CD4-positive, alpha-beta T cell treated with Interleukin-15 for 1 hour (primary cell): Measurements from ENCODE around the gene GHRHR.

Experiments used
- DNase-seq: peaks from one replicate; pipeline ENCODE4 v3.0.0-alpha.2; 2020

The GHRHR gene

DNA sequence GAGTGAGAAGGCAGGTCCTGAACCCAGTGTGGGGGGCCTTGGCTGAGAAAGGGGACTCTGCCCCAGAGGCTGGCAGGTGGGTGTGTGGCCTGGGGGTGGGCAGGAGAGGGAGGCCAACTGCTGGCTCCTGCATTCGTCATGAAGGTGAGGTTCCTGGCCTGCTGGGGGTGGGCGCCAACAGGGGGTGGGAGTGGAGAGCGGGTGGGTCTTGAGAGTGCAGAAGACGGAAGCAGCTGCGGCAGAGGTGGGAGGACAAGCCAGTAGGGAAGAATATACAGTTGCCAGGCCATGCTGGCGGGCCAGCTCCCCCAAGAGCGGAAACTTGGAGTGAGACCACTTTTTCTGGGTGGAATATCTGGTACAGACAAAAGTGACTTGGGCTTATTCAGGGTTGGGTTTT lies 23.4 kb downstream of the GHRHR start:
- no peak for DNase-seq

DNA sequence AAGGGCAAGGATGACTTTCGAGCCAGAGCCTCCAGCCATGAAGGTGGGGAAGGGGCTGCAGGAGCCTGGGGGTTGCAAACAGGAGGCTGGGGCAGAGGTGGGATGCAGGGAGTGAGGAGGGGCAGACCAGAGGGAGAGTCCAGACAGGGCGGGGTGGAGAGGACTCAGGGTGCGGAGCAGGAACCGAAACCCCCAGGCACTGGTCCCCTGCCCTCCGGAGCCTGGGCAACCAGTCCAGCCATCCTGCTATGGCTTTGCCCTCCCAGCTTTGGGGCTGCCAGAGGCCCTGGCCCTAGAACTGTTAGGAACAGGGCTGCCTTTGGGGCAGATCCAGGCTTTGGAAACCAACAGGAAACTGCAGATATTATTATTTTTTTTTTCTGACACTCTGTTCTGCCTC lies 24.2 kb downstream of the GHRHR start:
- no peak for DNase-seq

DNA sequence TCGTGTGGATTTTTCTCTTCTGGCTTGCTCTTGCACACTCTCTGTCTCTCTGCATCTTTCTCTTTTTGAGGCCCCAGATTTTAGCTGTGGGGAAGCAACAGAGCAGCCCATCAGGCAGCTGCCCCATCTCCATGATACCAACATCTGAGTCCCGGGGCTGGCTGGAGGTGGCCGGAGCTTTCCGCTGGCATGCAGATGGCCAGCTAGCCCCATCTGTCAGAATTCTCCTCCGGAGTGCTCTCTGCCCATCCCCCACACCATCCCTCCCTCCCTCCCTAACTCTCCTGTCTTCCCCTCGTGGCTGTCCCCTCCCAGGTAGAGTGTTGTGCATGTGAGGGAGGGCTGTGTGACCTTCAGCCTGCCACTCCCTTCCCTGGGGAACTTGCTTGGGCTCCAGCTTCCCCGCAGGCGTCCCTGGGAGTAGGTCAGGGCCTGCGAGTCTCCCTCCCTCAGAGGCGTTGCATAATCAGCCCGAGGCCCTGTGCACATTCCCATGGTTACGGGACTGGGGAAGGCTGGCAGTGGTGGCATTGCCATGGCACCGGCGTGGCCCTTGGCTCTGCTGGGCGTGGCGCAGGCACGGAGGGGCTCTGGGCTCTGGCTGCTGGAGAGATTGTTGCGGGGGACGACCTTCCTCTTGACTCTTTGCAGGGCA lies 24.7 kb downstream of the GHRHR start:
- DNase-seq = no peak

DNA sequence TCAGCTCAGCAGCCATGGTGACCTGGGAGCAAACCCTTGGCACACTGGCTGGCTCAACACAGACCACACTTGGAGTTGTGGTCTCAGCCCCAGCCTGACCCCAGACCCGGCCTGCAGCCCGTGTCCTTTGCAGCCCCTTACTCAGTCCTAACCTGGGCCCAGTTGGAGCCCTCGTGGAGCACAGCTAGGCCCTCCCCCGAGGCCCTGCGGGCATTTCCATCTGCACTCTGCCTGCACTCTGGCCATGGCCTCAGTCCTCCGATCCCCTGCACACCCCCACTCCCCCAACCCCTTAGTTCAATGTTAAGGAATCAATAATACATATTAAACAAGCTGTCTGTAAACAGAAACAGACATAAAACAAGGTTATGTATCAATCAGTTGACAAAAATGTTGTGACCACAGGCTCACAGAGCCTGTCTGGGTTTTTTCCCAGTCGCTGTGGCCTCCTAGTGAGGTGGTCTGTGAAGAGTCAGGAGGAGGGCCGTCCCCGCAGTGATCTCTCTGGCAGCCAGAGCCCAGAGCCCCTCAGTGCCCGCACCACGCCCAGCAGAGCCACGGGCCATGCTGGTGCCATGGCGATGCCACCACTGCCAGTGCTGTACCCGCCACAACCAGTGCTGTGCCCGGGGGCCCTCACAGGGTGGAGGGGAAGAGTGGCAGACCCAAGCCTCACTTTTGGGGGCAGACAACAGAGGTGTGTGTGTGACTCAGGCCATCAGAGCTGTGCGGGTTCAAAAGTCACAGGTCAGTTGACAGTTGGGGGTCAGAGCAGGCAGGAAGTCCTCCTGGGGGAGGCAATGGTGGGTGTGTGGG lies 25.5 kb downstream of the GHRHR start:
- DNase-seq = no peak

DNA sequence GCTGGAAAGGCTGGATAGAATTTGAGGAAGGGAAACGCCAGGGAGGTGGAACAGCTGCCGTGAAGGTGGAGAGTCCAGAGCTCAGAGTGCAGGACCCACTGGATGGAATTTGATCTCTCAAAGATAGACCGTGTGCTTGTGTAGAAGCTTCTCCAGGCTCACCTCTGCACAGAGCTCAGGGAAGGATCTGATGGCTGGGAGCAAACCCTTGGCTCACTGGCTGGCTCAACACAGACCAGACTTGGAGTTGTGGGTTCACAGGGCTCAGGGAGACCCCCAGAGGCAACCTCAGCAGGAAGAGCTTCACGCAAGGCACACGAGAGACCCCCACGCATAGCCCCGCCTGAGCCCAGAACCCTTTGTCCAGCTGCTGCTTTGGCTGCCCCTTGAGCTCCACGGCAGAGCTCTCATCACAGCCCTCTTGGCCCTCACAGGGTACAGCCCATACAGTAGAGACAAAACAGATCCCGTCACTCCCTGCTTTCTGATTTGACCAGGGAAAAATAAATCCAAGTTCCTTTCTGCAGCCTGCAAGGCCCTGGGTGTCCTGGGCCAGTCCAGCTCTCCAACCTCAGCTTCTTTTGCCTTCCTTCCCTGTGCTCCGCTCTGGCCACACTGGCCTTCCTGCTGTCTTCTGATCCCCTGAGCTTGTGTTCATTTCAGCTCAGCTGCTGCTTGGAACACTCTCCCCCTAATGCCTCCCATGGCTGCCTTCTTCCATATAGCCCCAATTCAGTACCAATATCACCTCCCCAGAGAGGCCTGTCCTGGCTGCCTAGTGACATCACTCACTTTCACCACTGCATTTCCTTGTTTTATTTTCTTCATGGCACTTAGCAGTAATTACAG lies 26.3 kb downstream of the GHRHR start:
- no peak for DNase-seq

DNA sequence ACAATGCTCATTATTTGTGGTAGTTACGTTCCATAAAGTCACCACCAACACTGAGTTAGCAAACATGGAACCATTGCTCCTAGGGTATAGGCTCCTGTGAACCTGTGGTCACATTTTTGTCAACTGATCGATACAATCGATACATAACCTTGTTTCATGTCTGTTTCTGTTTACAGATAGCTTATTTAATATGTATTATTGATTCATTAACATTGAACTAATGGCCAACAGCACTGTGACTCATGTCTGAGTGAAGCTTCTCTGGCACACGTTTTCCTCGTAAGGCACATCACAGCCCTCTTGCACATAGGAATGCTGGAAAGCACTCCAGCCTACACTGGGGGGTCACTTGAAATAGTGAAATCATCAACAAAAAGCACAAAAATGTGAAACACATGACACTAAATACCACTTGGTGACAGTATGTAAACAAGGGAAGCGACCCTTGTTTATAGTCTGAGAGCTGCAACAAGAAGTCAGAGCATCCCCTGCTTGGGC lies 27.0 kb downstream of the GHRHR start:
- no peak for DNase-seq

DNA sequence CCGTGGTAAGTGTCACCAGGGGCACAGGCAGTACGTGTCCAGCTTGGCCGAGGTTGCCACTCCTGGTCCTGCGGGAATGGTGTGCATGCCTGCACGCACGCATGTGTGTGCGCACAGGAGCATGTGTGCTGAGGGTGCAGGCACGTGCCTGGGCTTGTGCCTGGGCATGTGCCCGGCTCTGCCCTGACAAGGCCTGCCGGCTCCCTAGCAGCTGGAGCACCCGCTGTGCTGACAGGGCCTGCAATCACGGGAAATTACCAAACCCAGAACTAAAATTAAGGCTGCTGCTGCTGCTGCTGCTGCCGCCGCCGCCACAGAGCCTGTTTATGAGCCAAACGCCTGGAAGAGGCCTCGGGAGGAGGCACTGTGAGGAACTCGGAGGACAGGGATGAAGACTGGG lies 28.7 kb downstream of the GHRHR start:
- no peak for DNase-seq

DNA sequence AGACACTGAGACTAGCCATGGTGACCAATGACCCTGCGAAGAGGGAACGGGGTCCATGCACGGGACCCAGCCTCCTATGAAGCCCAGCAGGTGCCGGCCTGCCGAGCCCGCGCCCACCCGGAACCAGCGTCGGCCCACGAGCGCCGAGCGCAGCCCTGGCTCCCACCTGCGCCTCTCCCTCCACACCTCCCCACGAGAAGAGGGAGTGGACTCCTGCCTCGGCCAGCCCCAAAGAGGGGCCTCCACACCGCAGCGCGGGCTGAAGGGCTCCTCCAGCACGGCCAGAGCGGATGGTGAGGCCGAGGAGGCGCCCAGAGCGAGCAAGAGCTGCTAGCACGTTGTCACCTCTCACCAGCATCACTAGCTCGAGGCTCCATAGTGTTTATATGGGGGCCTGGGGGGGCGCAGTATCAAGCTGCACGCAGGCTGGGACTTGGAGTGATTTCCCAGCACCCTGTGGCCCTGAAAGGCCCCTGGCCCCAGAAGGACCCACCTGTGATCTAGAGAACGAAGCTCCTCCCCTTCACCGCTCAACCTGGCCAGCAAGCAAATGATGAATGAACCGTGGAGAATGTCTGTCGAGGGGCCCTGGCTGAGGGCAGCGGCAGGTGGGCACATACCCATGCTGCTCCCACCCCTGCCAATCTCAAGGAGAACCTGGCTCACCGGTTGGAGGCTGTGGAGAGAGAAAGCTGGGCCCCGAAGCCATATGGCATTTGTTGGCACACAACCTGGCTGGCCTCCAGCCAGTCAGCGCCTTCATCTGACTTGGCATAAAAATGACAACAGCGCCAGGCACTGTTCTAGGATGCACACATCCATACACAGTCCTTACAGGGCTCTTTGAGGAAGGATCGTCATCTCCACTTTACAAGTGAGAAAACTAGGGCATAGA lies 30.7 kb downstream of the GHRHR start:
- no peak for DNase-seq

DNA sequence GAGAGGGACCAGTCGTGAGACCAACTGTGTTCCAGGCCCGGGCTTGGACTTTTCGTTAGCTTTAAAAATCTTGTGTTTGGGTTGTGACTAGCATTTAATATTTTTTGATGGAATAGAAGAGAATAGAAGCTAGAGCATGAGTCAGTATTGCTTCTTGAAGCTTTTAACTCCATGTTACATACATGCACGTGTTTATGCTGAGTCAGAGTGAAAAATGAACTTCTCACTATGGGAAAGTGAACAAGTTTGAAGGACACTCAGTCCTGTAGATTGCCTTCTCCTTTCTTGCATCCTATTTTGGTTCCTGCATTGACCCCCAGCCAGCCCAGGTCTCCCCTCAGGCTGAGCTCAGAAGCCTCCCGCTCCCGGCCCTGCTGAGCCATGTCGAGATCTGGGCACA lies 31.8 kb downstream of the GHRHR start:
- no peak for DNase-seq

DNA sequence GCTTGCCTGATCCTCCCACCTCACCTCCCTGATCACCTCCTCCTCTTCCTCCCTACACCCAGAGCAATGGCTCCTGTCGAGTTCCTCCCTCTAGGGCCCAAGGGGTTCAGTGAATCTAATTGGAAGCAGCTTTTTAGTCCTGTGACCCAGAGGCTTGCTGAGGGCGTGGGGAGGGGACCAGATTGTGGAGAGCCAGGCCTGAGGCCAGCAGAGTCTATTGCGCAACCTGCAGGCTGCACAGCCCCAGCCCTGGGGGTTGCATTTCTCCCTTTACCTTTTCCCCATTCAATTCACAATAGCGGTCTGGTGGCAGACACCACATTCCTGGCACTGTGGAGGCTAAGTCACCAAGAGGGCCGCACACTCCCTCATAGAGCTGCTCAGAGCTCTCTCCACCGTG lies 32.5 kb downstream of the GHRHR start:
- DNase-seq = no peak

DNA sequence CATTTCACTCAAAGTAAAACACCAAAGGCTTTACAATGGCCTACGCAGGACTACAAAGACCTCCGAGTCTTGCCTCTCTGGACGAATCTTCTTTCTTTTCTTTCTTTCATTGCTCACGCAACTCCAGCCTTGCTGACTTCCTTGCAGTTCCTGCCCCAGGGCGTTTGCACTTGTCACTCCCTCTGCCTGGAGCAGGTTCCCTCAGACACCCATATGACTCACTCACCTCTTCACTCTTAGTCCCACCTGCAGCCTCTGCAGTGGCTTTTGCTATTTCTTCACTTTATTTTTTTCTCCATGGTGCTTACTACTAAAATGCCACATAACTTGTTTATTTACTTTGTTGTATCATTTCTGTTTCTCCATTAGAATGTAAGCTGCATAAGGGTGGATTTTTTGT lies 33.1 kb downstream of the GHRHR start:
- no peak for DNase-seq

DNA sequence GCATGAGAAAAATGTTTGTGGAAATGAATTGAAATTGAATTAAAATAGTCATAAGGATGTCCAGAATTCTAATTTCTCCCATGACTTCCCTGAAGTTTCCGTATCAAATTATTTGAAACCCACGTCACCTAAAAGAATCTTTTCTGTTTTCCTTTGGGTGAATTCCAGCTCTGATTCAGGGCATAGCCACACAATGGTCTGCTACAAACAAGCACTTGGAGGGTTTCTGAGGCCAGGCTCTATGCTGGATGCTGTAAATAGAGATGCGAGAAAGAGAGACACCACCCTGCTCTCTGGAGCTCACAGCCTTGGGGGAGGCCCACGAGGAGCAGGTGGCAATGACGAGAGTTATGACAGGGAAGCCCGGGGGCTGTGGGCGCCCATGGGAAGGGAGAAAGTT lies 33.6 kb downstream of the GHRHR start:
- no peak for DNase-seq

DNA sequence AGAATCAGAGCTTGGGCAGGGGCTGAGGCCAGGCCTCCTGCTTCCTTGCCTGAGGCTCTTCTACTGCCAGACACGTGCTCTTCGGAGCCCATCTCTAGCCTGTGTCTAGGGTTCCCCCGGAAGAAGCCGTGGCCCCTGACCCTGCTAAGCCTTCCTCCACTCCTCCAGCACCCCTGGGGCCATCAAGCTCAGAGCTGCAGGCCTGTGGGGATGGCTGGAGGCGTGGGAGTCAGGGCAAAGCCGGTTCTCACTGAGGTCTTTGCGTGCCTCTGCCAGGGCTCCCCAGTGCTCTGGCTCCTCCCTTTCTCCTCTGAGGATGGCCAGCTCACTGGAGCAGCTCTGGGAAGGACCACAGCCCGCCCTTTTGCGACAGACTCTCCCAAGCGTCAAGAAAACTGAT lies 34.4 kb downstream of the GHRHR start:
- DNase-seq = no peak

DNA sequence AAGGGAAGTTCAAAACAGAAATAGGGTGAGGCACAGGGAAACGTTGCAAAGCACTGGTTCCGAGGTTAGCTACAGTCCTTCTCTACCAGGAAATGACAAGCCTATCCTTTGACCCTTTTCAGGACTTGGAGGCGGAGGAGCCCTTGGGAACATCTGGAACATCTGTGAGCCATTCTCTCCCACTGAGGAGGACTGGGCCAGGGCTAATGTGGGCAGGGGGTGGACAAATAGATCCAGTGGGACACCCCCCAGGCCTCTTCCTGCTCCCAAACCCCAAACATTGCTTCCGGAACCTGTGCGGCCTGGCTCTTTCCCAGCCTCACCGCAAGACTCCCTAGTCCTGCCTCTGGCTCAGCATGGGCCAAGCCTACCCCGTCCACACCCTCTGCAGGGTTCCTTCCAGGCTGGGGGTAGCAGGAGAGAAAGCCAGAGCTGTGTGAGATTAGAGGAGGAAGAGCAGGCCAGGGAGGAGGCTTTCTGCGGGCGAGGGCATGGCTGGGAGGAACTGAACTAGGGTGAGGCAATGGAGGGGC lies 36.5 kb downstream of the GHRHR start:
- no peak for DNase-seq

DNA sequence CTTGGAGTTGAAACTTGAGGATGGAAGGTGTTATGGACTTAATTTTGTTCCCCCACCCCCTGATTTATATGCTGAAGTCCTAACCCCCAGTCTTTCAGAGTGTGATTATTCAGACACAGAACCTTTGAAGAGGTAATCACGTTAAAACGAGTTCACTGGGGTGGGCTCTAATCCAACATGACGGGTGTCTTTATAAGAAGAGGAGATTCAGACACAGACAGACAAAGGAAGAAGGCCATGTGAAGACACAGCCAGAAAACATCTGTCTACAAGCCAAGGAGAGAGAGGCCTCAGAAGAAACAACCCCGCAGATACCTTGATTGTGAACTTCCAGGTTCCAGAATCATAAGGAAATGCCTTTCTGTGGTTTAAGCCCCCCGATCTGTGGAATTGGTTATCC lies 37.0 kb downstream of the GHRHR start:
- DNase-seq = no peak

DNA sequence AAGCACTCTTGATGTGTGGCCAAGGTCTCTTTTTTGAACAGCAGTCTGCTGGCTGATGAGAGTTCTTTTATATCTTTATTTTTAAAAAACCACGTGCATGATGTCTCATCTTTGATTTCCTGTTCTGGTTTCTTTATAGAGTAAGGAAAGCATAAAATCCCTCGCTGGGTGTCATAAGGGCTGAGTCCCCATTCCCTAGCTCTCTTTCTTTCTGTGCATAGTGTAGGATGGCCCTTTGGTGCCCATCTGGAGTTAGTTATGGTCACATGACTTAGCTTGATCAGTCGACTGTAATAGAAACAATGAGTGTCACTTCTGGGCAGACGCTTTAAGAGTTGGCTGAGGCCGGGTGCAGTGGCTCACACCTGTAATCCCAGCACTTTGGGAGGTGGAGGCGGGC lies 38.5 kb downstream of the GHRHR start:
- no peak for DNase-seq

DNA sequence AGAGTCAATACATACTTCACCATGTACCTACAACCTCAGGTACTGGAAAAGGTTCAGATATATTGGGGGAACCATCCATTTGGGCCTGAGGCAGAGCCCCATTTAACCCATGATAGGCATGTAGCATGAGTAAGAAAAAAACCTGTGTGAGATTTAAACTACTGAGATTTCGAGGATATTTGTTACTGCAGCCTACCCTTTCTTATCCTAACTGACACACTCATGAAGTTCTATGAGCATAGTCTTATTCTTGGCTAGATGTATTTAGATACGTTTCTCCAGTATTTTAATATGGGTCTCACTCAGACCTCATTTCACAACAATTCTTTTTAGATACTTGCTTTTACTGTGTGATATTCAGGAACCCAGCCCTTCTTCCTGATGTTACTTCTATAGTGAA lies 39.3 kb downstream of the GHRHR start:
- DNase-seq = no peak

DNA sequence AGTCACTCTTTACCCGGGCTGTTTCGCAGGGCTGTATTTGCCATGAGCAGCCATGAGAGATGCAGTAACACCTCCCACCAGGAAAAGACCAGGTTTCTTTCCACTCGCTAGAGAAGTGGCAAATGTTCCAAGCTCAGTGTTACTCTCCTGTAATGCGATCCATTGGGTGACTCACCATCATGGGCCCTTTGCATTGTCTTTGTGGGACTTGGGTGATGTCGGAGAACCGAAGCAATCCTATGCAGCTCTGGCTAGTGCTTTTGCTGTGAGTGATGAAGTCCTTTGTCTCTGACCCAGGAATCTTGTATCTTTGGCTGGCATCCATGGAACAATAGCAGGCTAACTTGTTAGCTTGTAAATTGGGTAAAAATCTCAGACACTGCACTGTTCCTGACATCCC lies 40.0 kb downstream of the GHRHR start:
- DNase-seq = no peak

DNA sequence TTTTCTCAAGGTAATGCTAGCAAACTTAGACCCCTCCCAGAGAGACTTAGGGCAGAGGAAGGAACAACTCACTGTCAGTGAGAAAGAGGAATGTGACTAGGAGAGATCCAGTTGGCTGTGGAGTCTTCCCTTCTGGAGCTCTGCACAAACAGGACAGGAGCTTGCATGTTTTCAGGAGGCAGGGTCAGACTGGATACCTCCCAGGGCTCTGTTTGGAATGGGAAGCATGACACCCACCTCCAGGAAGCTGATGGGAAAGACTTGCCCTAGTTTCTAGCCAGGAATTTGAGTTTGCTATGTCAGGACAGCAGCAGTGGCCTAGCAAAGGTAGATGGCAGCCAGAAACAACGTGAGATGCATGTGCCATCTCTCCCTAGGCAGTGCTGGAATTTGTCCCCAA lies 40.6 kb downstream of the GHRHR start:
- no peak for DNase-seq

DNA sequence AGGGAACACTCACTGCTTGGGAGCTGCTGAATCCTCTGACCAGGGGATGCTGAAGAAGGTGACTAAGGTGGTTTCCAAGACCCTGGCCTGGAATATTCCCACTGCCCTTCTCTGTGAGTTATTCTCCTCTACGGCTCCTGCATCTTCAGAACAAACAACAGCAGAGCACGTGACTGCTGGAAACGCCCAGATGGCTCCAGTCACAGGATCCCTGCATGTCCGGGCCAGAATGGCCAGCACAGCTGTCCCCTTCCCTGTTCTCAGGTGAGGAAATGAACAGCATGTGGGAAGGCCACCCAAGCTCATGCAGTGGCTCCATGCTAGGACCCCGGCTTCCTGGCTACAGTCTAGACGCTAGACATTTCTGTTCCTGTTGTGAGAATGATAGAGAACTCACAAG lies 43.1 kb downstream of the GHRHR start:
- DNase-seq = no peak

DNA sequence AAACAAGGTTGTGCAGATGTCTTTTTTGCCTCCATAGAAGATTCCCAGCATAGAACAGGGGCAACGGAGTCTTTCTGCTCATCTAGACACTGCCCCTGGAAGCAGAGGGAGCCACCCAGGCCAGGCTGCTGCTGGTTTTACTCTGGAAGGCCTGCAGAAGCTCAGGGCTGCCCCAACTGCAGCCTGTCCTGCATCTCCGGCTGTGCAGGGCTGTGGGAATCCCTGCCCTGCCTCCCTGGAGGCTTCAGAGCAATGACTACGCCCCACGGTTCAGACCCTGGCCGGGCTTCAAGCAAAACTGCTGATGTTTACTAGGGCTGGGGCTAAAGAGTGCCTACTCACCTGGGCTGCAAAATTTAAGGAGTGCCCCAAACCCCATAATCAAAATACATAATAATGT lies 43.9 kb downstream of the GHRHR start:
- DNase-seq = no peak

DNA sequence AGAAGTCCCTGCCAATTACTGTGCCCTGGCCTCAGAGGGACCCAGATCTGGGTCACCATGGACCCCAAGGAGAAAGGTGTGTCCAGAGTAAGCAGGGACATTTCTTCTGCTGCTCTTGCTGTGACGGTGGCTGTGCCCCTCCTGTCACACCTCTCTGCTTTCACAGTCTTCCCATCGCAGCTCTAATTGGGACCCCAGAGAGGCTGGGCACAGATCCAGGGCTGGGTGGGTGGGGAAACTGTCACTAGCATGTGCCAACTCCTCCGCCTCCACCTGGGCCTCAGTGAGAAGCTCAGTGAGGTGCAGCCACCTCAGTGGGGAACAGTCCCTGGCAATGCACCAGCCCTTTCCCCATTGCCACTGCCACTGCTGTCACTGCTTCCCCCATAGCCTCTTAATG lies 51.1 kb downstream of the GHRHR start:
- no peak for DNase-seq
